Thyroid gland (tissue), 4 donors: ENCODE results near the gene KRT79. TPM values are rescaled to one million over a fixed set of nuclear protein-coding genes. Genes with fewer than 3 reads are reported as not detected.

ENCODE experiments used
- DNase-seq, 2 donors: peaks; one replicate each; pipeline ENCODE4 v3.0.0-alpha.2; 2019
- H3K27ac ChIP-seq, 3 donors: fragments of 200-600 bp; sonication (generic); 1 replicate in 2 of 3; 2 replicates in 1 of 3; pipeline ENCODE4 v1.5.1; 2016 to 2019; ENCODE audit warnings: mild to moderate bottlenecking in 1 of 3, moderate library complexity in 1 of 3
- H3K27me3 ChIP-seq: fragments of 200-600 bp; sonication (generic); one replicate; pipeline ENCODE4 v1.5.1; 2019
- H3K36me3 ChIP-seq, 2 donors: fragments of 200-600 bp; sonication (generic); one replicate each; pipeline ENCODE4 v1.5.1; 2016 to 2019
- H3K4me1 ChIP-seq, 2 donors: fragments of 200-600 bp; sonication (generic); one replicate each; pipeline ENCODE4 v1.5.1; 2017 to 2019
- H3K4me3 ChIP-seq, 3 donors: fragments of 200-600 bp; sonication (generic); replicated peaks in 1 of 3; 1 replicate in 2 of 3; 2 replicates in 1 of 3; pipeline ENCODE4 v1.5.1; 2016; ENCODE audit warnings: mild to moderate bottlenecking in 1 of 3
- H3K9me3 ChIP-seq: fragments of 200-600 bp; sonication (generic); one replicate; pipeline ENCODE4 v1.5.1; 2017
- POLR2A ChIP-seq, 2 donors: fragments of 450-650 bp; IDR thresholded peaks; one replicate each; pipeline ENCODE4 v1.6.1; 2017; ENCODE audit warnings: antibody characterized with exemption in 2 of 2, mild to moderate bottlenecking in 2 of 2, moderate library complexity in 1 of 2
- WGBS, 2 donors: methylation state at CpG; one replicate each; pipeline ENCODE4 v1.1.5; 2017; 5-methylcytosine and 5-hydroxymethylcytosine counted together
- intact Hi-C: fragments of 100-400 bp; cut with DNase I; formaldehyde crosslinking; loops from one replicate; pipeline ENCODE4 v1.15.1; 2023
- small RNA-seq: library from RNA; depleted of rRNA; stranded (forward); fragments of <200 nt; gene quantifications from one replicate; pipeline ENCODE3, GENCODE V24; 2016
- total RNA-seq, 4 donors: library from RNA; depleted of rRNA; stranded (reverse); fragments of >200 nt; gene quantifications; one replicate each; pipeline ENCODE4 v1.2.3, GENCODE V29; 2016
- TF ChIP-seq, protein P1 (sequence below), 6 experiments: fragments of 200-600 bp in 3 of 6; fragments of 450-650 bp in 3 of 6; sonication (generic) in 3 of 6; IDR thresholded peaks; one replicate each; pipeline ENCODE4 v1.5.1; 2016 to 2019; ENCODE audit warnings: antibody characterized with exemption in 6 of 6, mild to moderate bottlenecking in 2 of 6, inconsistent platforms in 1 of 6, moderate library complexity in 1 of 6

The KRT79 gene
- total RNA-seq, 4 donors from 2014 or later, result not detected

- DNase-seq, result no peak
- H3K27ac ChIP-seq, result no peak overlapping the region
- TF ChIP-seq POLR2A (IDR thresholded peaks at IDR 0.05), result no peak
- TF ChIP-seq, protein P1, sequence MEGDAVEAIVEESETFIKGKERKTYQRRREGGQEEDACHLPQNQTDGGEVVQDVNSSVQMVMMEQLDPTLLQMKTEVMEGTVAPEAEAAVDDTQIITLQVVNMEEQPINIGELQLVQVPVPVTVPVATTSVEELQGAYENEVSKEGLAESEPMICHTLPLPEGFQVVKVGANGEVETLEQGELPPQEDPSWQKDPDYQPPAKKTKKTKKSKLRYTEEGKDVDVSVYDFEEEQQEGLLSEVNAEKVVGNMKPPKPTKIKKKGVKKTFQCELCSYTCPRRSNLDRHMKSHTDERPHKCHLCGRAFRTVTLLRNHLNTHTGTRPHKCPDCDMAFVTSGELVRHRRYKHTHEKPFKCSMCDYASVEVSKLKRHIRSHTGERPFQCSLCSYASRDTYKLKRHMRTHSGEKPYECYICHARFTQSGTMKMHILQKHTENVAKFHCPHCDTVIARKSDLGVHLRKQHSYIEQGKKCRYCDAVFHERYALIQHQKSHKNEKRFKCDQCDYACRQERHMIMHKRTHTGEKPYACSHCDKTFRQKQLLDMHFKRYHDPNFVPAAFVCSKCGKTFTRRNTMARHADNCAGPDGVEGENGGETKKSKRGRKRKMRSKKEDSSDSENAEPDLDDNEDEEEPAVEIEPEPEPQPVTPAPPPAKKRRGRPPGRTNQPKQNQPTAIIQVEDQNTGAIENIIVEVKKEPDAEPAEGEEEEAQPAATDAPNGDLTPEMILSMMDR (IDR thresholded peaks at IDR 0.05), result no peak
- H3K27me3 ChIP-seq, result no peaks in the 10 kb centered on the region
- no peak overlapping the region for H3K4me3 ChIP-seq
- no peaks in the 10 kb centered on the region for H3K9me3 ChIP-seq
- intact Hi-C loops, result loop anchor here (10.0 kb wide), 1 partner anchor 72 kb away; the partner anchor contains the start of gene KRT78
- 72 to 84% methylated on average over 3 of the region's 3 CpGs for WGBS, 2 donors
- peaks cover 6 to 9% of the 10 kb centered on the region in 2 donors for H3K4me1 ChIP-seq
- no peaks in the 10 kb centered on the region for H3K36me3 ChIP-seq
These were observed 61.3 kb downstream of the KRT79 start for GRCh38 chr12:52772772-52773171.

GRCh38 chr12:52772188-52772587 lies 61.9 kb downstream of the KRT79 start:
- Histone ChIP-seq H3K27me3 (no peaks in the 10 kb centered on the region), H3K9me3 (no peaks in the 10 kb centered on the region), H3K27ac (no peak overlapping the region), H3K4me1 (peaks cover 6 to 9% of the 10 kb centered on the region in 2 donors), H3K4me3 (no peak overlapping the region), H3K36me3 (no peaks in the 10 kb centered on the region)
- TF ChIP-seq, protein P1 (IDR thresholded peaks at IDR 0.05), result no peak
- TF ChIP-seq POLR2A (IDR thresholded peaks at IDR 0.05), result no peak
- no peak for DNase-seq
- intact Hi-C loops, result loop anchor here (10.0 kb wide), 1 partner anchor 73 kb away; the partner anchor contains the start of gene KRT78
- 93 to 96% methylated on average over 4 of the region's 4 CpGs for WGBS, 2 donors

GRCh38 chr12:52771505-52771904 lies 62.6 kb downstream of the KRT79 start:
- Histone ChIP-seq H3K9me3 (no peaks in the 10 kb centered on the region), H3K36me3 (no peaks in the 10 kb centered on the region), H3K27me3 (no peaks in the 10 kb centered on the region), H3K4me3 (no peak overlapping the region), H3K27ac (no peak overlapping the region), H3K4me1 (peaks cover 6 to 9% of the 10 kb centered on the region in 2 donors)
- no peak for DNase-seq
- intact Hi-C loops, result loop anchor here (10.0 kb wide), 1 partner anchor 73 kb away; the partner anchor contains the start of gene KRT78
- 72 to 95% methylated on average over 4 of the region's 4 CpGs for WGBS, 2 donors
- TF ChIP-seq, protein P1 (IDR thresholded peaks at IDR 0.05), result no peak
- no peak for TF ChIP-seq POLR2A (IDR thresholded peaks at IDR 0.05)

Small RNA genes within 50 kb of the gene (small RNA-seq; reads per million reads assigned to genes)
- not detected for gene AC107016.2

Other genes with a start within 250 kb of the KRT79 start
- gene KRT72, start 232.8 kb downstream of the KRT79 start, total RNA-seq, result not detected
- gene KRT73, start 215.8 kb downstream of the KRT79 start, total RNA-seq, result not detected
- 1 to 10 TPM in 1 of 4 donors, not detected in 3; 1.3 TPM for gene KRT2, start 182.1 kb downstream of the KRT79 start, total RNA-seq
- 1 to 10 TPM in 1 of 4 donors, not detected in 3; 2.8 TPM for gene KRT1, start 153.9 kb downstream of the KRT79 start, total RNA-seq
- not detected for gene KRT77, start 130.8 kb downstream of the KRT79 start, total RNA-seq
- not detected for gene KRT76, start 57.0 kb downstream of the KRT79 start, total RNA-seq
- not detected for gene KRT3, start 38.2 kb downstream of the KRT79 start, total RNA-seq
- gene KRT4, start 20.2 kb downstream of the KRT79 start, total RNA-seq, result under 1 TPM in 1 of 4 donors, not detected in 3; 0.29 TPM
- under 1 TPM in 1 of 4 donors, not detected in 3; 0.40 TPM for gene KRT78, start 14.7 kb upstream of the KRT79 start, total RNA-seq
- gene KRT8, start 70.8 kb upstream of the KRT79 start, total RNA-seq, result 1,000 to 10,000 TPM in 1 of 4 donors, 100 to 1,000 TPM in 3; 364 to 1,037 (median 698) TPM
- 100 to 1,000 TPM; 389 to 648 (median 540) TPM for gene KRT18, start 114.8 kb upstream of the KRT79 start, total RNA-seq
- 100 to 1,000 TPM; 428 to 704 (median 567) TPM for gene EIF4B, start 172.1 kb upstream of the KRT79 start, total RNA-seq
- gene TNS2, start 215.8 kb upstream of the KRT79 start, total RNA-seq, result 100 to 1,000 TPM in 3 of 4 donors, 10 to 100 TPM in 1; 86.7 to 179 (median 114) TPM
- 10 to 100 TPM; 37.8 to 82.7 (median 58.9) TPM for gene SPRYD3, start 245.1 kb upstream of the KRT79 start, total RNA-seq